Metanephros (tissue), 2 donors: ENCODE measurements around the gene FMR1. TPM values are rescaled to one million over a fixed set of nuclear protein-coding genes. Genes with fewer than 3 reads are reported as not detected.

Experiments
- small RNA-seq: library from RNA; depleted of rRNA; stranded (forward); fragments of <200 nt; gene quantifications from one replicate; pipeline ENCODE3, GENCODE V24; 2014; ENCODE audit warnings: low replicate concordance
- total RNA-seq: library from RNA; depleted of rRNA; stranded (reverse); fragments of >200 nt; gene quantifications from one replicate; pipeline ENCODE4 v1.2.3, GENCODE V29; 2014

Gene FMR1
- total RNA-seq = 66.3 TPM

GRCh38 chrX:147911192-147912022 is at the start of gene FMR1:
Gene FMR1, plus strand, starts transcription at chrX:147911919. Its CDS starts 261 bp downstream, at chrX:147912180.

GRCh38 chrX:147981038-147981752 is 69.5 kb downstream of the FMR1 start, which contains the start of gene FMR1NB:
Gene FMR1NB, plus strand, starts transcription at chrX:147981337. Its CDS starts 66 bp downstream, at chrX:147981403.

Small RNAs within 50 kb of the gene (small RNA-seq; reads per million reads assigned to genes)
- not detected for gene RF02118

Other genes starting within 250 kb of the FMR1 start
- gene FMR1NB, start 69.4 kb downstream of the FMR1 start, total RNA-seq = not detected